PC-3 (cell line): ENCODE data around the gene ARFGEF2. TPM values are rescaled to one million over a fixed set of nuclear protein-coding genes. Genes with fewer than 3 reads are reported as not detected.

Experiments
- ATAC-seq: fragments of 200-7000 bp; cut with Tn5 transposase; 2 replicates; pipeline ENCODE4 v1.9.1; 2020; ENCODE audit warnings: mild to moderate bottlenecking, moderate library complexity
- BruUV-seq: library from RNA; stranded (reverse); fragments of 400-500 nt; replicated peaks from 2 replicates; lab custom pipeline; 2021; lab: Mats Ljungman, UMichigan
- CTCF ChIA-PET: fragments of 300-600 bp; sonication (Branson Sonifier 250); formaldehyde crosslinking; loops from one replicate; lab custom pipeline; 2022; ENCODE audit warnings: antibody characterized with exemption; lab: Charles Lee
- POLR2A ChIA-PET: fragments of 300-600 bp; sonication (Branson Sonifier 250); formaldehyde crosslinking; loops from one replicate; lab custom pipeline; 2022; ENCODE audit warnings: antibody characterized with exemption; ENCODE audit not compliant: unreplicated experiment; lab: Charles Lee
- DNase-seq: peaks from one replicate; pipeline ENCODE4 v3.0.0-alpha.2; 2015
- H2AFZ ChIP-seq: fragments of 300-600 bp; sonication (generic); 2 replicates; pipeline ENCODE4 v1.6.0; 2016; ENCODE audit warnings: antibody characterized with exemption, low read length
- H3F3A ChIP-seq: fragments of 300-600 bp; sonication (generic); one replicate; pipeline ENCODE4 v1.6.0; 2017; ENCODE audit warnings: antibody characterized with exemption, low read length, control low read depth, mild to moderate bottlenecking; ENCODE audit not compliant: unreplicated experiment
- H3K27ac ChIP-seq: fragments of 300-600 bp; sonication (generic); 2 replicates; pipeline ENCODE4 v1.5.1; 2016; ENCODE audit warnings: mild to moderate bottlenecking, low read length
- H3K27me3 ChIP-seq: fragments of 300-600 bp; sonication (generic); 2 replicates; pipeline ENCODE4 v1.6.1; 2016; ENCODE audit warnings: low read length, mixed read lengths
- H3K36me3 ChIP-seq: fragments of 300-600 bp; sonication (generic); 2 replicates; pipeline ENCODE4 v1.6.1; 2016; ENCODE audit warnings: low read depth, mixed run types, low read length, mixed read lengths
- H3K4me1 ChIP-seq: fragments of 300-600 bp; sonication (generic); 2 replicates; pipeline ENCODE4 v1.5.1; 2016; ENCODE audit warnings: low read length; ENCODE audit not compliant: insufficient read depth
- H3K4me2 ChIP-seq: fragments of 300-600 bp; sonication (generic); 2 replicates; pipeline ENCODE4 v1.6.0; 2016; ENCODE audit warnings: low read length
- H3K4me3 ChIP-seq: fragments of 300-600 bp; sonication (generic); 2 replicates; pipeline ENCODE4 v1.5.1; 2016; ENCODE audit warnings: mild to moderate bottlenecking, low read length, mixed read lengths
- H3K79me2 ChIP-seq: fragments of 300-600 bp; sonication (generic); 2 replicates; pipeline ENCODE4 v1.6.1; 2017; ENCODE audit warnings: low read length, mixed read lengths
- H3K9ac ChIP-seq: fragments of 300-600 bp; sonication (generic); 2 replicates; pipeline ENCODE4 v1.6.0; 2016; ENCODE audit warnings: mild to moderate bottlenecking, low read length
- H3K9me2 ChIP-seq: fragments of 300-600 bp; sonication (generic); replicated peaks from 2 replicates; pipeline ENCODE4 v1.6.1; 2016; ENCODE audit warnings: mixed run types, low read length, mixed read lengths
- H3K9me3 ChIP-seq: fragments of 300-600 bp; sonication (generic); 2 replicates; pipeline ENCODE4 v1.6.1; 2016; ENCODE audit warnings: low read length, mixed read lengths
- H4K20me1 ChIP-seq: fragments of 300-600 bp; sonication (generic); 2 replicates; pipeline ENCODE4 v1.6.1; 2016; ENCODE audit warnings: low read length, mixed read lengths
- CTCF ChIP-seq: fragments of 300-600 bp; sonication (generic); conservative IDR thresholded peaks from 2 replicates; pipeline ENCODE4 v1.5.1; 2017; ENCODE audit warnings: antibody characterized with exemption, low read depth, mild to moderate bottlenecking, low read length
- EZH2 ChIP-seq: fragments of 300-600 bp; sonication (generic); IDR thresholded peaks from one replicate; pipeline ENCODE4 v1.6.1; 2017; ENCODE audit warnings: antibody characterized with exemption, mild to moderate bottlenecking, low read length; ENCODE audit not compliant: unreplicated experiment
- EZH2phosphoT487 ChIP-seq: fragments of 300-600 bp; sonication (generic); IDR thresholded peaks from 2 replicates; pipeline ENCODE4 v1.6.1; 2018; ENCODE audit warnings: mild to moderate bottlenecking, antibody characterized with exemption, low read length, borderline replicate concordance
- intact Hi-C: fragments of 100-400 bp; cut with micrococcal nuclease; formaldehyde crosslinking; loops from 2 replicates; pipeline ENCODE4 v1.9.0; 2023
- total RNA-seq: library from RNA; depleted of rRNA; stranded (reverse); fragments of >200 nt; gene quantifications from 2 replicates; pipeline ENCODE4 v1.2.3, GENCODE V29; 2014

Gene ARFGEF2
- total RNA-seq, 1 experiment from 2014 or later: 33.5 TPM

- DNase-seq (peak; percentile 29), ATAC-seq (peak; percentile 78; the same call in 1 of the 2 replicates)
- Histone ChIP-seq H2AFZ (no peak overlapping the region), H3K9me2 (no peaks in the 10 kb centered on the region), H3K4me3 (no peak overlapping the region), H4K20me1 (no peaks in the 10 kb centered on the region), H3K36me3 (peaks cover 60% of the 10 kb centered on the region), H3K27ac (no peak overlapping the region), H3K4me1 (no peaks in the 10 kb centered on the region), H3K79me2 (no peaks in the 10 kb centered on the region), H3K9me3 (no peaks in the 10 kb centered on the region), H3K4me2 (no peak overlapping the region), H3F3A (no peaks in the 10 kb centered on the region), H3K9ac (no peak overlapping the region), H3K27me3 (no peaks in the 10 kb centered on the region)
- CTCF ChIA-PET: interaction anchor here (0.6 kb wide), 1 partner anchor 16 kb away, joined by 5 read pairs; no protein-coding TSS in a partner anchor
- intact Hi-C loops: no loop called here
- BruUV-seq: no TSS peak
- POLR2A ChIA-PET: no interaction called here
- no peak for TF ChIP-seq EZH2
- no peak for TF ChIP-seq EZH2phosphoT487
- TF ChIP-seq CTCF: peak; percentile 66
These were observed 107.2 kb downstream of the ARFGEF2 start for GRCh38 chr20:49028684-49029083.

DNA sequence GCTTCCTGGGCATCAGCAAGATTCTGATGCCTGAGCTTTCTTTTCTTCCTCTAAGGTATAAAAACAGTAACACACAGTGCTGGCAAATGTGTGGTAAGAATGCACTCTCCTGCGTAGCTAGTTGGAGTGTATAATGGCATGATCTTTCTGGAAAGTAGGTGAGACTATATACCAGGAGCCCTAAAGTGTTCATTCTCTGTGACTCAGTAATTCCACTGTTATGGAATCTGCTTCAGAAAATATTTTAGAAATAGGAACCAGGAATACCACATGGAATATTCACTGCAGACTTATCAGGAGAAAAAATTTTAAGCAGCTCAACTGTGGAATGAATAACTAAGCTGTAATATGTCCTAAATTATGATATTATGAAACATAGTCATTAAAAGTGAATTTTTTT, 107.7 kb downstream of the ARFGEF2 start:
- BruUV-seq: no TSS peak

More for the DNA sequence above, 107.7 kb downstream of the ARFGEF2 start:
- no peaks in the 10 kb centered on the region for H3K9me2 ChIP-seq
- ATAC-seq (no peak), DNase-seq (no peak)
- no peak overlapping the region for H3K9ac ChIP-seq
- POLR2A ChIA-PET: no interaction called here
- no peaks in the 10 kb centered on the region for H3K4me1 ChIP-seq
- no peaks in the 10 kb centered on the region for H3K9me3 ChIP-seq
- H3K27ac ChIP-seq: no peak overlapping the region
- no peaks in the 10 kb centered on the region for H3K79me2 ChIP-seq
- H3F3A ChIP-seq: no peaks in the 10 kb centered on the region
- H2AFZ ChIP-seq: no peak overlapping the region
- CTCF ChIA-PET: interaction anchor here (0.6 kb wide), 1 partner anchor 15 kb away, joined by 5 read pairs; no protein-coding TSS in a partner anchor
- H4K20me1 ChIP-seq: no peaks in the 10 kb centered on the region
- no peak overlapping the region for H3K4me3 ChIP-seq
- H3K36me3 ChIP-seq: peaks cover 60% of the 10 kb centered on the region
- no peak overlapping the region for H3K4me2 ChIP-seq
- intact Hi-C loops: no loop called here
- TF ChIP-seq EZH2phosphoT487 (no peak), EZH2 (no peak), CTCF (no peak)
- H3K27me3 ChIP-seq: no peaks in the 10 kb centered on the region
